AG04449 (cell line): Measurements from ENCODE around the gene MRPL2.
"Not testable (repeated sequence)": the region's sequence is repeated elsewhere in the genome, so short reads cannot be mapped to it uniquely, and the experiment has no call there.

Source experiments
- CTCF ChIA-PET: fragments of 350-600 bp; formaldehyde crosslinking; extraction: SDS; loops from one replicate; lab custom pipeline; 2021; ENCODE audit warnings: antibody characterized with exemption; lab: Yijun Ruan, JAX
- POLR2A ChIA-PET: fragments of 400-600, 350-600 bp; formaldehyde crosslinking; extraction: SDS; loops from one replicate; lab custom pipeline; 2020; ENCODE audit warnings: antibody characterized with exemption, inconsistent platforms; lab: Yijun Ruan, JAX
- DNase-seq: peaks from one replicate; pipeline ENCODE4 v3.0.0-alpha.2; 2010; ENCODE audit warnings: low read depth, low spot score
- H3K4me3 ChIP-seq: 2 replicates; pipeline ENCODE4 v1.5.1; 2011; ENCODE audit warnings: low read depth, mild to moderate bottlenecking, control low read depth, low read length
- CTCF ChIP-seq: IDR thresholded peaks from one replicate; pipeline ENCODE4 v1.5.1; 2011; ENCODE audit warnings: mild to moderate bottlenecking, moderate library complexity, low read length, control low read depth, inconsistent platforms; ENCODE audit not compliant: insufficient read depth; ENCODE audit errors: missing control alignments

MRPL2 gene

GRCh38 chr6:43052225-43052841, 6.9 kb downstream of the MRPL2 start:
- CTCF ChIA-PET = interaction anchor here (6.9 kb wide), 1 partner anchor 91 kb away, joined by 51 read pairs; no protein-coding TSS in a partner anchor
- H3K4me3 ChIP-seq = peak overlapping the region; percentile 88

GRCh38 chr6:43050981-43051380, 8.3 kb downstream of the MRPL2 start:
- no peak for DNase-seq
- no peak for TF ChIP-seq CTCF
- CTCF ChIA-PET = interaction anchor here (6.9 kb wide), 1 partner anchor 92 kb away, joined by 51 read pairs; no protein-coding TSS in a partner anchor
- no peak overlapping the region for H3K4me3 ChIP-seq
- POLR2A ChIA-PET = interaction anchor here (0.7 kb wide), 1 partner anchor 13 kb away, joined by 3 read pairs; no protein-coding TSS in a partner anchor

More at GRCh38 chr6:43052225-43052841, 6.9 kb downstream of the MRPL2 start:
- POLR2A ChIA-PET = interaction anchor here (0.5 kb wide), 1 partner anchor 31 kb away, joined by 3 read pairs; the partner anchor contains the start of gene RRP36
- no peak for DNase-seq
- no peak for TF ChIP-seq CTCF

GRCh38 chr6:43047998-43048397, 11.2 kb downstream of the MRPL2 start:
- no peak for TF ChIP-seq CTCF
- no peak overlapping the region for H3K4me3 ChIP-seq
- POLR2A ChIA-PET = interaction anchor here (0.7 to 1.9 kb wide), 3 partner anchors 13 to 33 kb away, joined by 3 to 4 read pairs (median 3); partner anchors contain the start of gene KLHDC3
- CTCF ChIA-PET = interaction anchor here (1.0 to 1.7 kb wide), 3 partner anchors 95 to 146 kb away, joined by 3 to 8 read pairs (median 5); no protein-coding TSS in a partner anchor
- no peak for DNase-seq

GRCh38 chr6:43045371-43045930, 13.8 kb downstream of the MRPL2 start:
- CTCF ChIA-PET = interaction anchor here (1.3 to 1.6 kb wide), 2 partner anchors 98 to 144 kb away, joined by 4 to 5 read pairs; no protein-coding TSS in a partner anchor
- TF ChIP-seq CTCF = no peak
- DNase-seq = no peak

GRCh38 chr6:43043310-43043709, 15.9 kb downstream of the MRPL2 start:
- no peak for TF ChIP-seq CTCF
- CTCF ChIA-PET = interaction anchor here (0.7 to 0.8 kb wide), 2 partner anchors 11 to 99 kb away, joined by 3 read pairs; partner anchors contain the start of gene CUL7
- POLR2A ChIA-PET = interaction anchor here (0.6 kb wide), 1 partner anchor 1295 kb away, joined by 5 read pairs; no protein-coding TSS in a partner anchor
- H3K4me3 ChIP-seq = no peak overlapping the region
- DNase-seq = no peak

More at GRCh38 chr6:43045371-43045930, 13.8 kb downstream of the MRPL2 start:
- POLR2A ChIA-PET = interaction anchor here (0.6 to 1.4 kb wide), 2 partner anchors 8 to 20 kb away, joined by 3 to 5 read pairs; partner anchors contain the start of gene CUL7
- H3K4me3 ChIP-seq = no peak overlapping the region

- CTCF ChIA-PET, POLR2A ChIA-PET, H3K4me3 ChIP-seq, DNase-seq: not testable (repeated sequence)
Observed at GRCh38 chr6:43041475-43041874, 17.8 kb downstream of the MRPL2 start.
